Endothelial cell of umbilical vein (primary cell): Measurements from ENCODE around the gene ZFYVE28. TPM values are rescaled to one million over a fixed set of nuclear protein-coding genes. Genes with fewer than 3 reads are reported as not detected.

Source experiments
- BruUV-seq: library from RNA; stranded (reverse); fragments of 400-500 nt; replicated peaks from 2 replicates; lab custom pipeline; 2021; lab: Mats Ljungman, UMichigan
- CTCF ChIA-PET: fragments of 300-600, 350-600 bp; sonication (Branson Sonifier 250); formaldehyde crosslinking; loops from one replicate; lab custom pipeline; 2021; ENCODE audit warnings: antibody characterized with exemption, inconsistent platforms; lab: Charles Lee
- POLR2A ChIA-PET: fragments of 300-600, 350-600 bp; sonication (Branson Sonifier 250); formaldehyde crosslinking; loops from one replicate; lab custom pipeline; 2021; ENCODE audit warnings: antibody characterized with exemption, inconsistent platforms; lab: Charles Lee
- DNase-seq: peaks from one replicate; pipeline ENCODE4 v3.0.0-alpha.2; 2011; ENCODE audit warnings: low read depth, low spot score
- FAIRE-seq: peaks from 2 replicates; lab custom pipeline; 2011; peaks lifted over from hg19 to GRCh38; lab: Jason Lieb, UNC
- H2AFZ ChIP-seq: 2 replicates; pipeline ENCODE4 v1.6.0; 2012; ENCODE audit warnings: low read depth, low read length, control low read depth, inconsistent platforms
- H3K27ac ChIP-seq: 2 replicates; pipeline ENCODE4 v1.5.1; 2011; ENCODE audit warnings: low read depth, mild to moderate bottlenecking, control low read depth, low read length, moderate library complexity; ENCODE audit not compliant: insufficient read depth
- H3K27me3 ChIP-seq, 2 experiments: 2 replicates each; pipeline versions ENCODE4 v1.6.0 to v1.6.1; 2011; ENCODE audit warnings: low read length in 2 of 2, mixed read lengths in 1 of 2; ENCODE audit not compliant: control insufficient read depth in 2 of 2, insufficient read depth in 2 of 2
- H3K36me3 ChIP-seq, 2 experiments: 2 replicates in 1 of 2; 3 replicates in 1 of 2; pipeline ENCODE4 v1.5.1; 2011; ENCODE audit warnings: low read length in 2 of 2, mild to moderate bottlenecking in 1 of 2, moderate library complexity in 1 of 2; ENCODE audit not compliant: control insufficient read depth in 2 of 2, insufficient read depth in 2 of 2; ENCODE audit errors: extremely low read depth in 1 of 2
- H3K4me1 ChIP-seq: 3 replicates; pipeline ENCODE4 v1.5.1; 2011; ENCODE audit warnings: mild to moderate bottlenecking, low read length; ENCODE audit not compliant: control insufficient read depth, insufficient read depth; ENCODE audit errors: extremely low read depth
- H3K4me2 ChIP-seq: 2 replicates; pipeline ENCODE4 v1.6.1; 2011; ENCODE audit warnings: low read length, control low read depth, mixed read lengths; ENCODE audit not compliant: insufficient read depth
- H3K4me3 ChIP-seq, 3 experiments: fragments of 200-600 bp in 1 of 3; sonication (generic), shearing (Covaris generic) in 1 of 3; replicated peaks in 1 of 3; 2 replicates each; pipeline ENCODE4 v1.5.1; 2011 to 2016; ENCODE audit warnings: control low read depth in 3 of 3, low read length in 3 of 3, mild to moderate bottlenecking in 2 of 3, inconsistent platforms in 1 of 3, low read depth in 1 of 3, moderate library complexity in 1 of 3; ENCODE audit not compliant: insufficient read depth in 1 of 3
- H3K79me2 ChIP-seq: 2 replicates; pipeline ENCODE4 v1.6.0; 2012; ENCODE audit warnings: low read length, inconsistent platforms; ENCODE audit not compliant: control insufficient read depth, insufficient read depth
- H3K9ac ChIP-seq: replicated peaks from 2 replicates; pipeline ENCODE3; 2011; ENCODE audit warnings: low read length, control low read depth; ENCODE audit not compliant: insufficient read depth; ENCODE audit errors: extremely low read depth
- H3K9me1 ChIP-seq: replicated peaks from 3 replicates; pipeline ENCODE4 v1.6.0; 2011; ENCODE audit warnings: mild to moderate bottlenecking, low read length; ENCODE audit not compliant: control insufficient read depth, insufficient read depth; ENCODE audit errors: extremely low read depth
- H3K9me3 ChIP-seq: replicated peaks from 2 replicates; pipeline ENCODE4 v1.5.1; 2012; ENCODE audit warnings: low read length, inconsistent platforms; ENCODE audit not compliant: control insufficient read depth, insufficient read depth
- H4K20me1 ChIP-seq: replicated peaks from 2 replicates; pipeline ENCODE3; 2011; ENCODE audit warnings: mild to moderate bottlenecking, low read length; ENCODE audit not compliant: control insufficient read depth, insufficient read depth; ENCODE audit errors: extremely low read depth
- EZH2 ChIP-seq: IDR thresholded peaks from 2 replicates; pipeline ENCODE4 v1.6.1; 2012; ENCODE audit warnings: borderline replicate concordance, low read depth, mild to moderate bottlenecking, moderate library complexity, low read length, inconsistent platforms; ENCODE audit not compliant: severe bottlenecking
- FOS ChIP-seq: IDR thresholded peaks from 2 replicates; pipeline ENCODE4 v1.6.1; 2011; ENCODE audit warnings: mild to moderate bottlenecking, low read length, moderate library complexity, borderline replicate concordance; ENCODE audit not compliant: insufficient read depth
- GATA2 ChIP-seq: IDR thresholded peaks from 2 replicates; pipeline ENCODE4 v1.7.0; 2011; ENCODE audit warnings: low read depth, mild to moderate bottlenecking, moderate library complexity, mixed read lengths, low read length; ENCODE audit not compliant: insufficient read length, insufficient read depth
- JUN ChIP-seq: IDR thresholded peaks from 2 replicates; pipeline ENCODE4 v1.6.1; 2011; ENCODE audit warnings: borderline replicate concordance, low read depth; ENCODE audit not compliant: insufficient read length, insufficient read depth
- MYC ChIP-seq: IDR thresholded peaks from one replicate; pipeline ENCODE4 v1.6.1; 2011; ENCODE audit warnings: mild to moderate bottlenecking, low read depth, low read length
- POLR2A ChIP-seq: IDR thresholded peaks from 2 replicates; pipeline ENCODE4 v1.6.1; 2012; ENCODE audit warnings: low read depth, mild to moderate bottlenecking, control low read depth, low read length
- POLR2AphosphoS5 ChIP-seq: IDR thresholded peaks from 2 replicates; pipeline ENCODE4 v1.6.1; 2012; ENCODE audit warnings: low read depth, mild to moderate bottlenecking, control low read depth, low read length, moderate library complexity; ENCODE audit not compliant: insufficient read depth
- dilution Hi-C: fragments of 300-500 bp; cut with MboI; formaldehyde crosslinking; loops from one replicate; pipeline ENCODE4 v1.15.0; 2019; ENCODE audit warnings: low sequenced_read_pairs; ENCODE audit not compliant: extremely low pct_ligation_motif_present
- intact Hi-C: fragments of 100-400 bp; cut with micrococcal nuclease; formaldehyde crosslinking; loops from one replicate; pipeline ENCODE4 v1.10.0; 2022
- polyA plus RNA-seq, 4 experiments: library from polyadenylated mRNA; depleted of rRNA in 3 of 4; stranded (reverse) in 3 of 4; unstranded in 1 of 4; fragments of >200 nt; gene quantifications; 2 replicates each; pipeline versions ENCODE4 v1.2.1 to v1.2.3, GENCODE V29; 2011 to 2012; ENCODE audit warnings: missing spikeins in 1 of 4
- total RNA-seq: library from RNA; stranded (reverse); gene quantifications from 2 replicates; pipeline ENCODE4 v1.2.3, GENCODE V29; 2021
- TF ChIP-seq, protein P1 (sequence below): IDR thresholded peaks from 2 replicates; pipeline ENCODE4 v1.6.1; 2011; ENCODE audit not compliant: insufficient read depth, insufficient read length
- TF ChIP-seq, protein P2 (sequence below), 2 donors: IDR thresholded peaks; 1 replicate in 1 of 2; 2 replicates in 1 of 2; pipeline ENCODE4 v1.5.1; 2011; ENCODE audit warnings: low read length in 2 of 2, mild to moderate bottlenecking in 2 of 2, moderate library complexity in 2 of 2, control low read depth in 1 of 2, inconsistent platforms in 1 of 2, low read depth in 1 of 2; ENCODE audit not compliant: insufficient read depth in 1 of 2; ENCODE audit errors: extremely low read depth in 1 of 2

The ZFYVE28 gene
- total and polyA plus RNA-seq, 2 donors (not counting 3 experiments of a cell fraction or from before 2014, with no cell fraction given): 5.8 to 7.1 TPM

DNA sequence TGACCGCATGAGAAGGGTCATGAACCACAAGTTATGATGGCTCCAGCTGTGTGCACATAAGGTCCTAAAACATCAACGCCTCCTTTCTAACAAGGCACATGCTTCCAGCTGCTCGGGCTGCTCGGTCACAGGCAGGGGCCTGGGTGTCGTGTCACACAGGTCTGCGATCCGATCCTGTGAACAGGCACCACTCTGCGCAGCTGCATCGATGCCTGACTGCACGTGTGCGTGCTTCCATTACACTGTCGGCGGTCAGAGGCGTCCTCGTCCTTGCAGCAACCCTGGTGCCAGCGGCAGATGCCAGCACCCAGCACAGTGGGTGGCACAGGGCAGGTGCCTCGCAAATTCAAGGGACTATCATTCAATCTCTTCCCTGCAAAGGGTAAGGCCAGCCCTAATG, 23.9 kb downstream of the ZFYVE28 start:
- Histone ChIP-seq H3K36me3 (no peaks in the 10 kb centered on the region), H2AFZ (no peak overlapping the region), H3K79me2 (peaks cover 2% of the 10 kb centered on the region), H4K20me1 (no peaks in the 10 kb centered on the region), H3K9ac (no peak overlapping the region), H3K4me2 (no peak overlapping the region), H3K4me1 (peaks cover 3% of the 10 kb centered on the region), H3K27me3 (no peaks in the 10 kb centered on the region), H3K9me3 (no peaks in the 10 kb centered on the region), H3K4me3 (no peak overlapping the region), H3K9me1 (no peaks in the 10 kb centered on the region), H3K27ac (no peak overlapping the region)
- dilution Hi-C loops: no loop called here
- intact Hi-C loops: no loop called here
- POLR2A ChIA-PET: interaction anchor here (0.6 kb wide), 1 partner anchor 452 kb away, joined by 7 read pairs; no protein-coding TSS in a partner anchor
- CTCF ChIA-PET: no interaction called here
- no TSS peak for BruUV-seq
- FAIRE-seq (no peak), DNase-seq (no peak)
- no peak for TF ChIP-seq POLR2A
- TF ChIP-seq, protein P1, sequence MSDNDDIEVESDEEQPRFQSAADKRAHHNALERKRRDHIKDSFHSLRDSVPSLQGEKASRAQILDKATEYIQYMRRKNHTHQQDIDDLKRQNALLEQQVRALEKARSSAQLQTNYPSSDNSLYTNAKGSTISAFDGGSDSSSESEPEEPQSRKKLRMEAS: no peak
- TF ChIP-seq MYC: no peak
- no peak for TF ChIP-seq JUN
- TF ChIP-seq POLR2AphosphoS5: no peak
- no peak for TF ChIP-seq FOS
- no peak for TF ChIP-seq GATA2
- TF ChIP-seq, protein P2, sequence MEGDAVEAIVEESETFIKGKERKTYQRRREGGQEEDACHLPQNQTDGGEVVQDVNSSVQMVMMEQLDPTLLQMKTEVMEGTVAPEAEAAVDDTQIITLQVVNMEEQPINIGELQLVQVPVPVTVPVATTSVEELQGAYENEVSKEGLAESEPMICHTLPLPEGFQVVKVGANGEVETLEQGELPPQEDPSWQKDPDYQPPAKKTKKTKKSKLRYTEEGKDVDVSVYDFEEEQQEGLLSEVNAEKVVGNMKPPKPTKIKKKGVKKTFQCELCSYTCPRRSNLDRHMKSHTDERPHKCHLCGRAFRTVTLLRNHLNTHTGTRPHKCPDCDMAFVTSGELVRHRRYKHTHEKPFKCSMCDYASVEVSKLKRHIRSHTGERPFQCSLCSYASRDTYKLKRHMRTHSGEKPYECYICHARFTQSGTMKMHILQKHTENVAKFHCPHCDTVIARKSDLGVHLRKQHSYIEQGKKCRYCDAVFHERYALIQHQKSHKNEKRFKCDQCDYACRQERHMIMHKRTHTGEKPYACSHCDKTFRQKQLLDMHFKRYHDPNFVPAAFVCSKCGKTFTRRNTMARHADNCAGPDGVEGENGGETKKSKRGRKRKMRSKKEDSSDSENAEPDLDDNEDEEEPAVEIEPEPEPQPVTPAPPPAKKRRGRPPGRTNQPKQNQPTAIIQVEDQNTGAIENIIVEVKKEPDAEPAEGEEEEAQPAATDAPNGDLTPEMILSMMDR (IDR thresholded peaks at IDR 0.05; ENCODE audit: extremely low read depth in 1 of 2, insufficient read depth in 1 of 2, low read depth in 1 of 2, low read length in 2 of 2): no peak
- no peak for TF ChIP-seq EZH2
